GM18870 (cell line): Measurements from ENCODE around the gene PSMD12.
"Not testable (repeated sequence)": the region's sequence is repeated elsewhere in the genome, so short reads cannot be mapped to it uniquely, and the experiment has no call there.

Source experiments
- ATAC-seq: cut with Tn5 transposase; IDR thresholded peaks from one replicate; pipeline ENCODE4 v1.9.1; 2021; ENCODE audit warnings: moderate library complexity; ENCODE audit not compliant: unreplicated experiment

PSMD12 gene

GRCh38 chr17:67388536-67388935 is 22.2 kb upstream of the PSMD12 start:
- not testable (repeated sequence) for ATAC-seq

DNA sequence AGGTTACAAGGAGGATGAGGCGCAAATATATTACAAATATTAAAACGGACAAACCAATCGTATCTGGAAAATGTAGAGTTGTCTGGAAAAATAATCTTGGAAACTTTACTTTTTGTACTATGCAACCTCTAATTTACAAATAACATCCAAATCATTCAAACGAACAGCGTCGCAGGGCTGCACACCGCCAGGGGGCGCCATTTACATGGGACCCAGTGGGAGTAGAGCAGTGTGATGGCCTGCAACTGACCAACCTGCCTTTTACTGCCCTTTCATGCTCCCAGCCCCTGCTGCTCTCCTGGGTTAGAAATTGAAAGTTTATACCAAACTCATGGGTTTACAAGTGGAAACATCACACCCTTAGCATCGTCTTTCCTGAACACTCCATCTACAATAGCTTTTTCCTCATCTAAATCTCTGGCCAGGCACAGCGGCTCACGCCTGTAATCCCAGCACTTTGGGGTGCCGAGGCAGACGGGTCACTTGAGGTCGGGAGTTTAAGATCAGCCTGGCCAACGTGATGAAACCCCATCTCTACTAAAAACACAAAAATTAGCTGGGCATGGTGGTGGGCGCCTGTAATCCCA is 20.7 kb upstream of the PSMD12 start:
- ATAC-seq, result no peak

GRCh38 chr17:67385122-67385988 is 19.0 kb upstream of the PSMD12 start:
- no peak for ATAC-seq

- no peak for ATAC-seq
Measured at GRCh38 chr17:67381929-67382257, 15.5 kb upstream of the PSMD12 start.

GRCh38 chr17:67379251-67379630 is 12.9 kb upstream of the PSMD12 start:
- ATAC-seq, result no peak

- no peak for ATAC-seq
Measured at GRCh38 chr17:67378454-67379250, 12.3 kb upstream of the PSMD12 start.

DNA sequence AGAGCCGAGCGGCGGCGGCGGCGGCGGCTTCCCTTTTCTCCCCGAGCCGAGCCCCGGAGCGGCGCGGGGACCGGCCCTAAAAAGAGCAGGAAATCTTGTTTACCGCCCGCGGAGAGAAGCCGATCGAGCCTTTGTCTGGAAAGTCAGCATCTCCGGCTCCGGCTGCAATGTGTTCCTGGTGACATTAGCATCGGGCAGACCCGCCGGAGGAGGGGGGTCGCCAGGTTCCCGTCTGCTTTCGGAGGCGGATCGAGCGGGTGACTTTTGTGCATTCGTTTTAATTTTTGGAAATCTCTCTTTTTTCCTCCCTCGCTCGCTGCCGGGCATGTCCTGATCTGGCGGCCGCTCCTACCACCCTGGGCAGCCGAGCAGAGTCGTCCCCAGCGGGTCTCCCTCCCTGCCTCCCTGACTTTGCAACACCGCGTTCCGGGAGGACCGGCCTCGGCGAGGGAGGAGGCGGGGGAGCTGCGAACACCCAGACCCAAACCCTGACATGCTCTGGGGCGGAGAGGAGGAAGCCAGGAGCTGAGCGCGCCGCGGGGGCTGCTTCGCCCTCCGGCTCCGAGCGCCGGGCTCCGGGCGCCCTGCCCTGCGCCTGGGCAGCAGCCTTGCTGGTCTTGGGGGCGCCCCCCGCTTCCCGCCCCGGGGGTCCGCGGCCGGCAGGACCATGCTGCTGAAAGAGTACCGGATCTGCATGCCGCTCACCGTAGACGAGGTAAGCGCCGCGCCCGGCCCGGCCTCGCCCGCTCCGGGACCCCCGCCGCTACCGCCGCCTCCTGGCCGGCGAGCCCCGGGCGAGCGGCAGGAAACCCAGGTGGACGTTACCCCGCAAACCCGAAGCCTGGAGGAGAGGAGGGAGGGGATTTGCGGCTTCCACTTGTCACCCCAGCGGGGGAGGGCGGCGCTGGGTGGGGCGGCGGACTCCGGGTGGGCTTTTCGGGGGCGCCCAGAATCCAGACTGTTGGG is 11.4 kb upstream of the PSMD12 start:
- ATAC-seq, result no peak

GRCh38 chr17:67376737-67377487 is 10.5 kb upstream of the PSMD12 start, which contains the start of gene PITPNC1:
Gene PITPNC1, plus strand, starts transcription at chr17:67377281.
- peak; percentile 60 for ATAC-seq

DNA sequence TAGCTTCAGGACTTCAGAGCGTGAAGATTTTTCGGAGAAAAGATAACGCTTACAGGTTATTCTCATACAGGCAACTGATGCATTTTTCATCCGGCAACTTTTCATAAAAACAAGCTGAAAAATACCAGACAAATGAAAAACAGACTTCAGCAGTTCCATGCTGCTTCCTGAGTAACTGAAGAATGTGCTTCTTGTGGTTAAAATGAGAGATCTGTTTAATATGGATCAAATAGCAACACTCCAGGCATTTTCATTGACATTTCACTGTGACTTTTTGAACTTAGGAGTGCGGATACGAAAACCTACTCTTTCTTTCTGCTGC is 10.0 kb upstream of the PSMD12 start:
- no peak for ATAC-seq

DNA sequence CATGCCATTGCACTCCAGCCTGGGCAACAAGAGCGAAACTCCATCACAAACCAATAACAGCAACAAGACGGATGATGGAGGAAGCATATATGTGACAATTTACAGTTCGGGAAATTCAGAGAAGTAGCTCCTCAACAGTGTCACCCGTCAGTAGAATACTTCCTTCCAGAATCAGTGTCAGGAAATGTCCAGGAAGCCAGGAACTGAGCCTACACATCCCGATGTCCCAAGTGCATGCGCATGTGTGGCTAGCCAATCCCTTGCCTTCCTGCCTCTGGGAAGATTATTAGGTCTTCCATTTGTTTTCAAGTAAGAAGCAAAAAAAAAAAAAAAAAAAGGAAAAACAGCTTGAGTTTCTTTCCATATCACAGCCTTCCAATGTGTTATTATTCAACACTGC is 9.3 kb upstream of the PSMD12 start:
- ATAC-seq, result no peak

DNA sequence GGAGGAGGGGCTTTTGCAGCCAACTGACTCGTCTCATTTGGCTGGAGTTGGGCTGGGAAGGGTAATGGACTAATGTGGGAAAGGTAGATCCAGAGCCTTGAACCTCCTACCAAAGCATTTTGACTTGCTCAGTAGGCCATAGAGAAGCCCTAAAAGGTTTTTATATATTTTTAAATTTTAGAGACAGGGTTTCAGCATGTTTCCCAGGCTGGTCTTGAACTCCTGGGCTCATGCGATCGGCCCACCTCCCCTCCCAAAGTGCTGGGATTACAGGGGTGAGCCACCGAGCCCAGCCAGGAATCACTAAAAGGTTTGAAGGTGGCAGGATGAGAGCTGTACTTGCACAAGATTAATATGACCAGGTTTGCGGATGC is 8.7 kb upstream of the PSMD12 start:
- ATAC-seq, result no peak

DNA sequence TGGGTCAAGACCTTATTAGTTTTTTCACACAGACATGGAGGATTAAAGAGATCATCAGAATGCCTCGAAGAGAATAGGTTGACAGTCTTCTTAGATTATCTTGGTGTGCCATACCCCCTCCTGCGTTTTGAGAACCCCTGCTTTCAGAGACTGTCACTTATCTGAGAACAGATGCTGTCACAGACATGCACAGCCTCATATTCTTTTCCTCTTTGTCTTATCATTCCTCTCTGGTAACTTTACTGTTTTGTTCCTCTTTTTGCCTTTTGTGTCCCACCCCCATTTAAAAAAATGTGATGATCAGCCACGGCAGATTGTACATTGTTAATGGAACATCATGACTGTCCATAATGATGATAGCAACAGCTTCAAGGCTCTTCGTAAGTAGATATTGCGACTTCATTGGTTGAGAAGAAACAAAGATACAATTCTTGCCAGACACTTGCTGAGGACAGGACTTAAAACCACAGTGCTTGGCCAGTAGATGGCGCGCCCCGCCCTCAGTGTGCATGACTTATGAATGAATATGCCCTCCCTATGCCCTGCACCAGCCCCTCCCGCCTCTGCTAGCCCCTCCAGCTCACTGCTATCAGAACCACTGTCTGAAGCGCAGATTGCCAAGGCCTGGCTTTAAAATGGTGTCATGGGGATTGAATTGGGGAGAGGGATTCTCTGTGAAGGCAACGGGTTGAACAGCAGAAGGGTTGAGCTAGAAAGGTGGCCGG is 8.1 kb upstream of the PSMD12 start:
- peak; percentile 38 for ATAC-seq

- ATAC-seq, result no peak
Measured at GRCh38 chr17:67372751-67373150, 6.4 kb upstream of the PSMD12 start.

- ATAC-seq, result no peak
Measured at GRCh38 chr17:67369676-67370075, 3.3 kb upstream of the PSMD12 start.

DNA sequence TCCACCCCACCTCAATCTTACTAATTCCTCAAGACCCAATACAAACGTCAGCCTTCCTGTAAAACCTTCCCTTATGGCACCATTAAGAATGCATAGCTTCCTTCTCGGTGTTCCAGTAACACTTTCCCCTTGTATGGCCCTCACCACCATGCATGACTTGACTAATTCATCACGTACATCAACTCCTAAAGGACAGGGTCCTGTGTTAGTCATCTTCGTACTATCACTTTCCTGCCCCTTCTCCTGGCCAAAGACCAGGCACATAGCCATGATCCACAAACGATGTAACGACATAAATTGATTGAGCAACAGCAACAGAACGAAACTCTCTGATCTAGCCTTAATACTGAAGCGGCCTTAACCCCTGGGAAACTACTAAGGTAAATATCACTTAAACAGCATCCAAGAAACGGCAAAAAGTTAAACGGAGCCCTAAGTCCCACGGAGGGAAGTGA is 612 bp downstream of the PSMD12 start:
- peak; percentile 17 for ATAC-seq

GRCh38 chr17:67364847-67365737 is 1.3 kb downstream of the PSMD12 start:
- no peak for ATAC-seq

DNA sequence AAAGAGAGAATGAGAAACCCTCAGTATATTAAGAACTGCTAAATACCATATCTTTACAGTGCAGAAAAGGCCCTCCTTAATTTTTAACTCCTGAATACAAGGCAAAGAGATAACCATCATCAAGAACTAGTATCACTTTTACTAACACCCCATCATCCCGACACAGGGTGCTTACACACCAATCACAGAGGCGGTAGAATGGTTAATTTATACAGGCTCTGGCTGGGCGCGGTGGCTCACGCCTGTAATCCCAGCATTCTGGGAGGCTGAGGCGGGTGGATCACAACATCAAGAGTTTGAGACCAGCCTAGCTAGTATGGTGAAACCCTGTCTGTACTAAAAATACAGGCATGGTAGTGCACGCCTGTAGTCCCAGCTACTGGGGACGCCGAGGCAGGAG is 4.2 kb downstream of the PSMD12 start:
- ATAC-seq, result no peak

DNA sequence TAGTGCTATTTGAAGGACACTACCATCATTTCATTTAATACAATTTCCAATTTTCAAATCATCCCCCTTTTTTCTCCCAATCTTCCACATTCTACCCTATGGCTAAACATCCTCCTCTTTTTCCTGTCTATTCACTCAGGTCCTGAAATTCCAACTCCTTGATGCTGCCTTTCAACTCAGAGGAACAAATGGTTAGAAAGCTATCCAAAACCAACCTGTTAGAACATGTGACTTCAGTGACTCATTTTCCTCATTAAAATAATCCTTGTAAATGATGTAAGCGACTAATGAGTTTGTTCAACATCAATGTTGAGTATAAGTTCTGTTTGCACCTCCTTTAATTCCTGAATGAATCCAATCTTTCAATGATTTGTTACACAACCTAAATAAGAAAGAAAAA is 5.5 kb downstream of the PSMD12 start:
- ATAC-seq, result no peak
